PFSK-1 (cell line): ENCODE results near the gene KIAA0825.

Experiments
- POLR2AphosphoS5 ChIP-seq: IDR thresholded peaks from 2 replicates; pipeline ENCODE4 v1.6.1; 2012; ENCODE audit warnings: low read depth, mild to moderate bottlenecking, control low read depth, low read length, moderate library complexity
- TAF1 ChIP-seq: IDR thresholded peaks from 2 replicates; pipeline ENCODE4 v1.6.1; 2012; ENCODE audit warnings: low read length, control low read depth, borderline replicate concordance; ENCODE audit not compliant: insufficient read depth

- TF ChIP-seq TAF1 (no peak), POLR2AphosphoS5 (no peak)
Observed at GRCh38 chr5:94425396-94425795, 193.0 kb downstream of the KIAA0825 start.
